Upper lobe of left lung (tissue), 6 donors: ENCODE measurements around the gene ABLIM2. TPM values are rescaled to one million over a fixed set of nuclear protein-coding genes. Genes with fewer than 3 reads are reported as not detected.

Source experiments
- ATAC-seq, 2 donors: fragments of 200-7000 bp; cut with Tn5 transposase; one replicate each; pipeline ENCODE4 v1.9.1; 2022; ENCODE audit warnings: mild to moderate bottlenecking in 2 of 2, moderate library complexity in 2 of 2; ENCODE audit not compliant: low FRiP score in 2 of 2
- DNase-seq, 2 donors: peaks; one replicate each; pipeline ENCODE4 v3.0.0-alpha.2; 2019 to 2020
- H3K27ac ChIP-seq, 4 donors: fragments of 200-600 bp; sonication (generic); one replicate each; pipeline ENCODE4 v1.5.1; 2016 to 2019
- H3K27me3 ChIP-seq, 4 donors: fragments of 200-600 bp; sonication (generic); one replicate each; pipeline ENCODE4 v1.5.1; 2017 to 2019
- H3K36me3 ChIP-seq, 4 donors: fragments of 200-600 bp; sonication (generic); one replicate each; pipeline ENCODE4 v1.5.1; 2016 to 2019
- H3K4me1 ChIP-seq, 4 donors: fragments of 200-600 bp; sonication (generic); one replicate each; pipeline ENCODE4 v1.5.1; 2018 to 2019
- H3K4me3 ChIP-seq, 4 donors: fragments of 200-600 bp; sonication (generic); one replicate each; pipeline ENCODE4 v1.5.1; 2017 to 2019; ENCODE audit warnings: mild to moderate bottlenecking in 2 of 4, moderate library complexity in 1 of 4
- H3K9me3 ChIP-seq, 4 donors: fragments of 200-600 bp; sonication (generic); one replicate each; pipeline ENCODE4 v1.5.1; 2018 to 2019
- CTCF ChIP-seq, 6 experiments: fragments of 450-650 bp in 4 of 6; fragments of 200-600 bp in 2 of 6; sonication (generic) in 2 of 6; IDR thresholded peaks; one replicate each; pipeline ENCODE4 v1.5.1; 2016 to 2019; ENCODE audit warnings: antibody characterized with exemption in 6 of 6
- EP300 ChIP-seq, 4 donors: sonication (generic); formaldehyde crosslinking; IDR thresholded peaks; one replicate each; pipeline ENCODE4 v1.5.1; 2017; ENCODE audit warnings: antibody characterized with exemption in 4 of 4, control low read depth in 2 of 4
- POLR2A ChIP-seq, 4 donors: fragments of 450-650 bp; IDR thresholded peaks; one replicate each; pipeline ENCODE4 v1.5.1; 2016 to 2017; ENCODE audit warnings: antibody characterized with exemption in 4 of 4, mild to moderate bottlenecking in 2 of 4
- POLR2AphosphoS5 ChIP-seq, 2 donors: sonication (generic); formaldehyde crosslinking; IDR thresholded peaks; one replicate each; pipeline ENCODE4 v1.5.1; 2017; ENCODE audit warnings: antibody characterized with exemption in 2 of 2
- WGBS, 2 donors: methylation state at CpG; one replicate each; pipeline ENCODE4 v1.1.5; 2017 to 2018; 5-methylcytosine and 5-hydroxymethylcytosine counted together
- total RNA-seq, 6 donors: library from RNA; depleted of rRNA in 4 of 6; stranded (reverse); fragments of >200 nt in 4 of 6; gene quantifications; one replicate each; pipeline versions ENCODE4 v1.1.0 to v1.2.1, GENCODE V29; 2016 to 2021
- donor health status: DM: no; HTN: no; CAD: no; lungs with moderate emphysema.
- donor health status: DM: no; HTN: yes; CAD: no; lungs with severe emphysema.

ABLIM2 gene
- total RNA-seq, 6 donors from 2014 or later: 3.6 to 36.9 (median 8.1) TPM

- no peak for DNase-seq
- no peak for TF ChIP-seq EP300 (IDR thresholded peaks at IDR 0.05)
- no peak for TF ChIP-seq POLR2A (IDR thresholded peaks at IDR 0.05)
- no peak for TF ChIP-seq POLR2AphosphoS5 (IDR thresholded peaks at IDR 0.05)
- no peak for TF ChIP-seq CTCF (IDR thresholded peaks at IDR 0.05)
- H3K4me1 ChIP-seq: no peaks in the 10 kb centered on the region
- H3K4me3 ChIP-seq: no peak overlapping the region
- no peak overlapping the region for H3K27ac ChIP-seq
- no peaks in the 10 kb centered on the region for H3K36me3 ChIP-seq
- 89% methylated on average over 16 to 17 of the region's 17 CpGs for WGBS, 2 donors
- no peak for ATAC-seq
- no peaks in the 10 kb centered on the region for H3K27me3 ChIP-seq
- no peaks in the 10 kb centered on the region for H3K9me3 ChIP-seq
These were observed 74.5 kb downstream of the ABLIM2 start for GRCh38 chr4:8084031-8084660.

GRCh38 chr4:8083086-8083825 lies 75.4 kb downstream of the ABLIM2 start:
- Histone ChIP-seq H3K27me3 (no peaks in the 10 kb centered on the region), H3K36me3 (no peaks in the 10 kb centered on the region), H3K4me3 (no peak overlapping the region), H3K9me3 (no peaks in the 10 kb centered on the region), H3K4me1 (no peaks in the 10 kb centered on the region), H3K27ac (no peak overlapping the region)
- 79 to 80% methylated on average over 10 to 21 of the region's 21 CpGs for WGBS, 2 donors
- TF ChIP-seq POLR2AphosphoS5 (IDR thresholded peaks at IDR 0.05): no peak
- no peak for TF ChIP-seq POLR2A (IDR thresholded peaks at IDR 0.05)
- no peak for TF ChIP-seq EP300 (IDR thresholded peaks at IDR 0.05)
- no peak for TF ChIP-seq CTCF (IDR thresholded peaks at IDR 0.05)
- no peak for ATAC-seq
- DNase-seq: no peak

- Histone ChIP-seq H3K4me1 (no peaks in the 10 kb centered on the region), H3K27me3 (no peaks in the 10 kb centered on the region), H3K4me3 (no peak overlapping the region), H3K9me3 (no peaks in the 10 kb centered on the region), H3K36me3 (no peaks in the 10 kb centered on the region), H3K27ac (no peak overlapping the region)
- no peak for ATAC-seq
- no peak for TF ChIP-seq EP300 (IDR thresholded peaks at IDR 0.05)
- TF ChIP-seq POLR2AphosphoS5 (IDR thresholded peaks at IDR 0.05): no peak
- no peak for TF ChIP-seq CTCF (IDR thresholded peaks at IDR 0.05)
- DNase-seq: no peak
- 36 to 58% methylated on average over 6 to 10 of the region's 10 CpGs for WGBS, 2 donors
These were observed 76.0 kb downstream of the ABLIM2 start for GRCh38 chr4:8082517-8083055.

GRCh38 chr4:8081621-8082516 lies 76.7 kb downstream of the ABLIM2 start:
- WGBS, 2 donors: 83 to 96% methylated on average over 15 to 29 of the region's 29 CpGs

More at GRCh38 chr4:8081621-8082516, 76.7 kb downstream of the ABLIM2 start:
- Histone ChIP-seq H3K9me3 (no peaks in the 10 kb centered on the region), H3K27me3 (no peaks in the 10 kb centered on the region), H3K4me3 (no peak overlapping the region), H3K27ac (no peak overlapping the region), H3K36me3 (no peaks in the 10 kb centered on the region), H3K4me1 (no peaks in the 10 kb centered on the region)
- ATAC-seq: no peak
- DNase-seq: no peak
- TF ChIP-seq CTCF (IDR thresholded peaks at IDR 0.05): no peak
